ENCODE results near the gene SIL1. TPM values are rescaled to one million over a fixed set of nuclear protein-coding genes. Genes with fewer than 3 reads are reported as not detected.

SIL1 gene
- total RNA-seq, 2 donors from 2014 or later: 31.6 to 64.4 TPM

- intact Hi-C loops (cut with DNase I): no loop called here
Measured at GRCh38 chr5:139121120-139121519, 77.0 kb downstream of the SIL1 start.

GRCh38 chr5:139120521-139120920 lies 77.6 kb downstream of the SIL1 start:
- H3K4me3 ChIP-seq: no peak overlapping the region
- H3K27me3 ChIP-seq: no peaks in the 10 kb centered on the region
- no peaks in the 10 kb centered on the region for H3K36me3 ChIP-seq
- TF ChIP-seq CTCF (IDR thresholded peaks at IDR 0.05): no peak
- H3K4me1 ChIP-seq: no peaks in the 10 kb centered on the region
- no peak overlapping the region for H3K9ac ChIP-seq (ENCODE audit: low read depth in 2 of 2, low read length in 2 of 2)
- H3K9me3 ChIP-seq: no peaks in the 10 kb centered on the region
- DNase-seq: no peak
- intact Hi-C loops (cut with DNase I): no loop called here
- H3K27ac ChIP-seq: no peak overlapping the region

More at GRCh38 chr5:139121120-139121519, 77.0 kb downstream of the SIL1 start:
- Histone ChIP-seq H3K9me3 (no peaks in the 10 kb centered on the region), H3K4me3 (no peak overlapping the region), H3K4me1 (no peaks in the 10 kb centered on the region), H3K27ac (no peak overlapping the region), H3K36me3 (no peaks in the 10 kb centered on the region), H3K27me3 (no peaks in the 10 kb centered on the region), H3K9ac (ENCODE audit: low read depth in 2 of 2, low read length in 2 of 2) (no peak overlapping the region)
- no peak for TF ChIP-seq CTCF (IDR thresholded peaks at IDR 0.05)
- no peak for DNase-seq

- intact Hi-C loops (cut with DNase I): no loop called here
- no peaks in the 10 kb centered on the region for H3K9me3 ChIP-seq
- H3K4me3 ChIP-seq: no peak overlapping the region
- no peak overlapping the region for H3K9ac ChIP-seq (ENCODE audit: low read depth in 2 of 2, low read length in 2 of 2)
- TF ChIP-seq CTCF (IDR thresholded peaks at IDR 0.05): no peak
- H3K27me3 ChIP-seq: no peaks in the 10 kb centered on the region
- H3K36me3 ChIP-seq: no peaks in the 10 kb centered on the region
- no peaks in the 10 kb centered on the region for H3K4me1 ChIP-seq
- no peak for DNase-seq
- no peak overlapping the region for H3K27ac ChIP-seq
Measured at GRCh38 chr5:139118804-139119203, 79.4 kb downstream of the SIL1 start.

GRCh38 chr5:139117342-139117884 lies 80.8 kb downstream of the SIL1 start:
- intact Hi-C loops (cut with DNase I): no loop called here
- Histone ChIP-seq H3K9ac (ENCODE audit: low read depth in 2 of 2, low read length in 2 of 2) (no peak overlapping the region), H3K4me3 (no peak overlapping the region), H3K36me3 (no peaks in the 10 kb centered on the region), H3K27ac (no peak overlapping the region), H3K9me3 (no peaks in the 10 kb centered on the region), H3K27me3 (no peaks in the 10 kb centered on the region), H3K4me1 (no peaks in the 10 kb centered on the region)
- no peak for DNase-seq
- no peak for TF ChIP-seq CTCF (IDR thresholded peaks at IDR 0.05)

- H3K4me3 ChIP-seq: no peak overlapping the region
- TF ChIP-seq CTCF (IDR thresholded peaks at IDR 0.05): no peak
- no peak for DNase-seq
- no peaks in the 10 kb centered on the region for H3K36me3 ChIP-seq
- H3K4me1 ChIP-seq: no peaks in the 10 kb centered on the region
- H3K27me3 ChIP-seq: no peaks in the 10 kb centered on the region
- H3K9me3 ChIP-seq: no peaks in the 10 kb centered on the region
- intact Hi-C loops (cut with DNase I): no loop called here
- H3K27ac ChIP-seq: no peak overlapping the region
- H3K9ac ChIP-seq (ENCODE audit: low read depth in 2 of 2, low read length in 2 of 2): no peak overlapping the region
Measured at GRCh38 chr5:139116100-139116655, 82.0 kb downstream of the SIL1 start.

Data from colonic mucosa (tissue), 4 donors.